NT2/D1 (cell line): ENCODE data around the gene SERINC5.
"Not testable (repeated sequence)": the region's sequence is repeated elsewhere in the genome, so short reads cannot be mapped to it uniquely, and the experiment has no call there.

Source experiments
- DNase-seq: peaks from one replicate; pipeline ENCODE4 v3.0.0-alpha.2; 2011; ENCODE audit warnings: low read depth, low spot score
- H3K27me3 ChIP-seq: 2 replicates; pipeline ENCODE4 v1.6.0; 2011; ENCODE audit warnings: mild to moderate bottlenecking; ENCODE audit not compliant: insufficient read length, insufficient read depth
- H3K36me3 ChIP-seq: 2 replicates; pipeline ENCODE4 v1.6.1; 2011; ENCODE audit warnings: mild to moderate bottlenecking, low read length, mixed read lengths; ENCODE audit not compliant: insufficient read depth, insufficient read length
- H3K4me1 ChIP-seq: 2 replicates; pipeline ENCODE4 v1.5.1; 2011; ENCODE audit not compliant: insufficient read depth, insufficient read length
- H3K4me3 ChIP-seq: 2 replicates; pipeline ENCODE4 v1.5.1; 2011; ENCODE audit warnings: low read depth; ENCODE audit not compliant: insufficient read length
- H3K9ac ChIP-seq: 2 replicates; pipeline ENCODE4 v1.6.0; 2011; ENCODE audit warnings: low read depth; ENCODE audit not compliant: insufficient read length
- H3K9me3 ChIP-seq: 2 replicates; pipeline ENCODE4 v1.5.1; 2011; ENCODE audit warnings: mild to moderate bottlenecking, low read length; ENCODE audit not compliant: insufficient read depth
- SUZ12 ChIP-seq: IDR thresholded peaks from 2 replicates; pipeline ENCODE4 v1.6.1; 2011; ENCODE audit not compliant: insufficient read length, insufficient read depth; ENCODE audit errors: extremely low read depth
- YY1 ChIP-seq: IDR thresholded peaks from 2 replicates; pipeline ENCODE4 v1.6.1; 2011; ENCODE audit not compliant: insufficient read length, insufficient read depth
- ZNF274 ChIP-seq: IDR thresholded peaks from 2 replicates; pipeline ENCODE4 v1.6.1; 2011; ENCODE audit warnings: mild to moderate bottlenecking, low read depth, low read length

Gene SERINC5

GRCh38 chr5:80159133-80159815 is 96.6 kb downstream of the SERINC5 start:
- TF ChIP-seq ZNF274, result no peak
- TF ChIP-seq SUZ12, result no peak
- TF ChIP-seq YY1, result no peak
- Histone ChIP-seq H3K9ac (no peak overlapping the region), H3K9me3 (no peaks in the 10 kb centered on the region), H3K27me3 (no peaks in the 10 kb centered on the region), H3K4me1 (peaks cover 2% of the 10 kb centered on the region), H3K36me3 (peaks cover 46% of the 10 kb centered on the region), H3K4me3 (no peak overlapping the region)
- DNase-seq, result no peak

- TF ChIP-seq ZNF274 (no peak), SUZ12 (no peak), YY1 (no peak)
- no peak overlapping the region for H3K4me3 ChIP-seq
- no peak for DNase-seq
- no peak overlapping the region for H3K9ac ChIP-seq
- peaks cover 41% of the 10 kb centered on the region for H3K36me3 ChIP-seq
- no peaks in the 10 kb centered on the region for H3K9me3 ChIP-seq
- peaks cover 2% of the 10 kb centered on the region for H3K4me1 ChIP-seq
- no peaks in the 10 kb centered on the region for H3K27me3 ChIP-seq
These were observed 99.7 kb downstream of the SERINC5 start for GRCh38 chr5:80156156-80156555.

GRCh38 chr5:80154749-80155148 is 101.1 kb downstream of the SERINC5 start:
- peaks cover 2% of the 10 kb centered on the region for H3K4me1 ChIP-seq

GRCh38 chr5:80154289-80154688 is 101.6 kb downstream of the SERINC5 start:
- not testable (repeated sequence) for H3K27me3 ChIP-seq, H3K4me1 ChIP-seq, H3K9ac ChIP-seq, H3K4me3 ChIP-seq, H3K9me3 ChIP-seq, DNase-seq
- H3K36me3 ChIP-seq, result peaks cover 52% of the 10 kb centered on the region

More at GRCh38 chr5:80154749-80155148, 101.1 kb downstream of the SERINC5 start:
- Histone ChIP-seq H3K36me3 (peaks cover 48% of the 10 kb centered on the region), H3K27me3 (no peaks in the 10 kb centered on the region), H3K9me3 (no peaks in the 10 kb centered on the region), H3K9ac (no peak overlapping the region), H3K4me3 (no peak overlapping the region)
- TF ChIP-seq ZNF274, result no peak
- DNase-seq, result no peak

GRCh38 chr5:80153586-80154126 is 102.2 kb downstream of the SERINC5 start:
- H3K27me3 ChIP-seq, result no peaks in the 10 kb centered on the region
- H3K36me3 ChIP-seq, result peaks cover 55% of the 10 kb centered on the region
- H3K4me3 ChIP-seq, result no peak overlapping the region
- no peaks in the 10 kb centered on the region for H3K9me3 ChIP-seq
- H3K9ac ChIP-seq, result no peak overlapping the region
- TF ChIP-seq SUZ12 (no peak), YY1 (no peak), ZNF274 (no peak)
- H3K4me1 ChIP-seq, result peaks cover 2% of the 10 kb centered on the region
- no peak for DNase-seq

GRCh38 chr5:80152778-80153177 is 103.1 kb downstream of the SERINC5 start:
- H3K4me3 ChIP-seq, result no peak overlapping the region
- no peak overlapping the region for H3K9ac ChIP-seq
- H3K4me1 ChIP-seq, result peaks cover 2% of the 10 kb centered on the region
- H3K36me3 ChIP-seq, result peaks cover 50% of the 10 kb centered on the region
- DNase-seq, result no peak
- no peaks in the 10 kb centered on the region for H3K27me3 ChIP-seq
- no peak for TF ChIP-seq YY1
- no peak for TF ChIP-seq SUZ12
- no peak for TF ChIP-seq ZNF274
- no peaks in the 10 kb centered on the region for H3K9me3 ChIP-seq

GRCh38 chr5:80151890-80152289 is 104.0 kb downstream of the SERINC5 start:
- TF ChIP-seq ZNF274 (no peak), YY1 (no peak), SUZ12 (no peak)
- Histone ChIP-seq H3K36me3 (peaks cover 54% of the 10 kb centered on the region), H3K27me3 (no peaks in the 10 kb centered on the region), H3K9me3 (no peaks in the 10 kb centered on the region), H3K9ac (no peak overlapping the region), H3K4me3 (no peak overlapping the region), H3K4me1 (peaks cover 2% of the 10 kb centered on the region)
- DNase-seq, result no peak

GRCh38 chr5:80150731-80151130 is 105.1 kb downstream of the SERINC5 start:
- Histone ChIP-seq H3K27me3 (no peaks in the 10 kb centered on the region), H3K4me3 (no peak overlapping the region), H3K9me3 (no peaks in the 10 kb centered on the region), H3K4me1 (peaks cover under 1% of the 10 kb centered on the region), H3K9ac (no peak overlapping the region), H3K36me3 (peaks cover 60% of the 10 kb centered on the region)
- TF ChIP-seq ZNF274, result no peak
- TF ChIP-seq YY1, result no peak
- no peak for TF ChIP-seq SUZ12
- DNase-seq, result no peak
